Stomach (tissue), 4 donors: ENCODE measurements around the gene EIF3D.

Source experiments
- CTCF ChIP-seq, 7 experiments: fragments of 450-650 bp in 4 of 7; fragments of 200-600 bp in 3 of 7; sonication (generic) in 3 of 7; IDR thresholded peaks; one replicate each; pipeline ENCODE4 v1.5.1; 2016 to 2019; ENCODE audit warnings: antibody characterized with exemption in 7 of 7, control low read depth in 2 of 7, mild to moderate bottlenecking in 1 of 7
- EP300 ChIP-seq: sonication (generic); formaldehyde crosslinking; IDR thresholded peaks from one replicate; pipeline ENCODE4 v1.6.1; 2017; ENCODE audit warnings: antibody characterized with exemption
- POLR2A ChIP-seq, 4 donors: fragments of 450-650 bp; IDR thresholded peaks; one replicate each; pipeline ENCODE4 v1.6.1; 2016; ENCODE audit warnings: antibody characterized with exemption in 4 of 4, control low read depth in 2 of 4, mild to moderate bottlenecking in 1 of 4, moderate library complexity in 1 of 4

DNA sequence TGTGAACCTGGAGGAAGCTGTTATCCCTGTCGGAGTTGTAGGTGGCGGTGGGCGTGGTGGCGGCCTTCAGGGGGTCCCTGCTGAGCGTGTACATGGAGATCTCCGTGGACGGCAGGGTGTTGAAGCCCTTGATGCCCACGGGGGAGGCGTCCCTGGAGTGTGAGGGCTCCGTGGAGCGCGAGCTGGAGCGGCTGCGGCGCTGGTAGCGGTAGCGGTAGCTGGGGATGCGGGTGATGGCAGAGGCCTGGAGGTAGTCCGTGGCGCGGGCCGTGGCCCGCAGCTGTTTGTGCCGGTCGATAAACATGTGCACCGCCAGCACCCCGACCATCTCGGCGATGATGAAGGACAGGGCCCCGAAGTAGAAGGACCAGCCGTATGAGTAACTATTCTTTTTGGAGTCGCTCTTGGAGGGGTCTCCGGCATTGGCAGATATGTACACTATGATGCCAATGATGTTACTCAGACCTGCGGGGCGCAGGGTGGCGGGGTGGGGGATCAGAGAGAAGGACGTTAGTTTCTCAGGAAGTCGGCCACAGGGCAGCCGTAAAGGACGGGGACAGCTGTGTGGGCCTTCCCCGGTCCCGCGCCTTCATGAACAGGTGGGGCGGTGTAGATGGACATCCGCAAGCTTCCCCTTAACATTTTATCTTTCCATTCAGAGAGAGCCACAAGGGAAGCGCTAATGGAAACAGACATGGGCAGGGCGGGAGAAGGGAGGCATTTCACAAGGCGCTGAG lies 35.6 kb upstream of the EIF3D start:
- TF ChIP-seq CTCF (IDR thresholded peaks at IDR 0.05) (no peak), EP300 (no peak), POLR2A (IDR thresholded peaks at IDR 0.05) (no peak)
